DND-41 (cell line): Measurements from ENCODE around the gene KRTAP1-1.

Source experiments
- CTCF ChIP-seq: IDR thresholded peaks from 2 replicates; pipeline ENCODE4 v1.5.1; 2012; ENCODE audit warnings: borderline replicate concordance, low read length, moderate library complexity, mild to moderate bottlenecking; ENCODE audit not compliant: poor library complexity, severe bottlenecking; ENCODE audit errors: extremely low read depth
- EZH2 ChIP-seq: IDR thresholded peaks from 3 replicates; pipeline ENCODE4 v1.6.1; 2012; ENCODE audit warnings: borderline replicate concordance, low read depth, mild to moderate bottlenecking, moderate library complexity, low read length, inconsistent platforms; ENCODE audit not compliant: severe bottlenecking

DNA sequence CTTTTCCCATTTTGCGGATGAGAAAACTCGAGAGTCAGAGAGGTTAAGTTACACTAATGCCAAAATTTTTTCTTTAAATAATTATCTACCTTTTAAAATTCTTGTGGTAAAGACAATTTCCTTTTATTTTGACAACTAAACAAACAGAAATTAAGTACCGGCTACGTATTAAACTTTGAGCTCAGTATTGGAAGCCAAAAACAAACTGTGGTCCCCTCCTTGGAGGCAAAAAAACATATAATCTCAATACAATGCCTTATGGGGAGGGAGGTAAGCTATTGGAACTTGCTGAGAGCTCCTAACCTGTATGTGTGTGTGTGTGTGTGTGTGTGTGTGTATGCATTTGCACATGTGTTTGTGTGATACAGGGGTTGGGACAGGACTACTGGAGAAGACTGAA is 22.2 kb upstream of the KRTAP1-1 start:
- TF ChIP-seq CTCF, result no peak
- no peak for TF ChIP-seq EZH2
